K562 (cell line): ENCODE data around the gene ART4.

Experiments used
- CBX3 ChIP-seq, 2 experiments: IDR thresholded peaks; 1 replicate in 1 of 2; 2 replicates in 1 of 2; pipeline ENCODE4 v1.6.1; 2012; ENCODE audit warnings: inconsistent platforms in 2 of 2, low read length in 2 of 2, borderline replicate concordance in 1 of 2, control low read depth in 1 of 2
- CBX8 ChIP-seq: fragments of 200-600 bp; sonication (generic); IDR thresholded peaks from 2 replicates; pipeline ENCODE4 v1.6.1; 2012; ENCODE audit warnings: borderline replicate concordance, mixed run types, low read depth, mild to moderate bottlenecking, moderate library complexity, mixed read lengths, low read length, control low read depth, inconsistent platforms; ENCODE audit not compliant: poor library complexity, severe bottlenecking; ENCODE audit errors: extremely low read depth
- HNRNPH1 ChIP-seq: fragments of 200-400 bp; formaldehyde crosslinking; optimal IDR thresholded peaks from 2 replicates; pipeline ENCODE3; 2017; ENCODE audit warnings: low read depth, mild to moderate bottlenecking, low read length, moderate library complexity
- TEAD4 ChIP-seq, 2 experiments: sonication (generic) in 1 of 2; formaldehyde crosslinking in 1 of 2; IDR thresholded peaks; 2 replicates each; pipeline versions ENCODE4 v1.6.1 to v1.8.0; 2012 to 2022; ENCODE audit warnings: borderline replicate concordance in 1 of 2, inconsistent platforms in 1 of 2, low read length in 1 of 2, mild to moderate bottlenecking in 1 of 2, missing genetic modification reagents in 1 of 2
- ZNF165 ChIP-seq: fragments of 250-450 bp; sonication (Bioruptor Pico); IDR thresholded peaks from 2 replicates; pipeline ENCODE4 v1.4.0; 2020; ENCODE audit warnings: borderline replicate concordance
- TF ChIP-seq, protein P1 (sequence below): fragments of 450-650 bp; IDR thresholded peaks from 2 replicates; pipeline ENCODE4 v1.6.1; 2018; ENCODE audit warnings: mild to moderate bottlenecking, low read depth; ENCODE audit not compliant: partially characterized antibody
- TF ChIP-seq, protein P2 (sequence below), 3 experiments: IDR thresholded peaks in 2 of 3; conservative IDR thresholded peaks in 1 of 3; 2 replicates each; pipeline ENCODE4 v1.5.1; 2011 to 2012; ENCODE audit warnings: low read length in 3 of 3, mild to moderate bottlenecking in 3 of 3, control low read depth in 2 of 3, improper control_type of control experiment in 1 of 3, inconsistent platforms in 1 of 3, low read depth in 1 of 3, mixed read lengths in 1 of 3, moderate library complexity in 1 of 3; ENCODE audit not compliant: insufficient read depth in 2 of 3

- TF ChIP-seq, protein P1, sequence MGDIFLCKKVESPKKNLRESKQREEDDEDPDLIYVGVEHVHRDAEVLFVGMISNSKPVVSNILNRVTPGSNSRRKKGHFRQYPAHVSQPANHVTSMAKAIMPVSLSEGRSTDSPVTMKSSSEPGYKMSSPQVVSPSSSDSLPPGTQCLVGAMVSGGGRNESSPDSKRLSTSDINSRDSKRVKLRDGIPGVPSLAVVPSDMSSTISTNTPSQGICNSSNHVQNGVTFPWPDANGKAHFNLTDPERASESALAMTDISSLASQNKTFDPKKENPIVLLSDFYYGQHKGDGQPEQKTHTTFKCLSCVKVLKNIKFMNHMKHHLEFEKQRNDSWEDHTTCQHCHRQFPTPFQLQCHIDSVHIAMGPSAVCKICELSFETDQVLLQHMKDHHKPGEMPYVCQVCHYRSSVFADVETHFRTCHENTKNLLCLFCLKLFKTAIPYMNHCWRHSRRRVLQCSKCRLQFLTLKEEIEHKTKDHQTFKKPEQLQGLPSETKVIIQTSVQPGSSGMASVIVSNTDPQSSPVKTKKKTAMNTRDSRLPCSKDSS: no peak
- TF ChIP-seq HNRNPH1: no peak
- no peak for TF ChIP-seq ZNF165 (CRISPR knock-in tag)
- no peak for TF ChIP-seq CBX3 (IDR thresholded peaks at IDR 0.05; ENCODE audit: borderline replicate concordance in 1 of 2, low read length in 2 of 2)
- TF ChIP-seq CBX8: no peak
- TF ChIP-seq TEAD4 (IDR thresholded peaks at IDR 0.05; ENCODE audit: low read length): no peak
- TF ChIP-seq TEAD4 (CRISPR knock-in tag; IDR thresholded peaks at IDR 0.05; ENCODE audit: borderline replicate concordance): no peak
- TF ChIP-seq, protein P2, sequence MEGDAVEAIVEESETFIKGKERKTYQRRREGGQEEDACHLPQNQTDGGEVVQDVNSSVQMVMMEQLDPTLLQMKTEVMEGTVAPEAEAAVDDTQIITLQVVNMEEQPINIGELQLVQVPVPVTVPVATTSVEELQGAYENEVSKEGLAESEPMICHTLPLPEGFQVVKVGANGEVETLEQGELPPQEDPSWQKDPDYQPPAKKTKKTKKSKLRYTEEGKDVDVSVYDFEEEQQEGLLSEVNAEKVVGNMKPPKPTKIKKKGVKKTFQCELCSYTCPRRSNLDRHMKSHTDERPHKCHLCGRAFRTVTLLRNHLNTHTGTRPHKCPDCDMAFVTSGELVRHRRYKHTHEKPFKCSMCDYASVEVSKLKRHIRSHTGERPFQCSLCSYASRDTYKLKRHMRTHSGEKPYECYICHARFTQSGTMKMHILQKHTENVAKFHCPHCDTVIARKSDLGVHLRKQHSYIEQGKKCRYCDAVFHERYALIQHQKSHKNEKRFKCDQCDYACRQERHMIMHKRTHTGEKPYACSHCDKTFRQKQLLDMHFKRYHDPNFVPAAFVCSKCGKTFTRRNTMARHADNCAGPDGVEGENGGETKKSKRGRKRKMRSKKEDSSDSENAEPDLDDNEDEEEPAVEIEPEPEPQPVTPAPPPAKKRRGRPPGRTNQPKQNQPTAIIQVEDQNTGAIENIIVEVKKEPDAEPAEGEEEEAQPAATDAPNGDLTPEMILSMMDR (IDR thresholded peaks at IDR 0.05 in 2 of 3, conservative IDR thresholded peaks at IDR 0.05 in 1 of 3; ENCODE audit: insufficient read depth in 2 of 3, low read depth in 1 of 3, low read length in 3 of 3): no peak
Observed at GRCh38 chr12:14802247-14802646, 41.1 kb downstream of the ART4 start.
